Caco-2 (cell line): ENCODE measurements around the gene MLEC. TPM values are rescaled to one million over a fixed set of nuclear protein-coding genes. Genes with fewer than 3 reads are reported as not detected.
"Not testable (repeated sequence)": the region's sequence is repeated elsewhere in the genome, so short reads cannot be mapped to it uniquely, and the experiment has no call there.

ENCODE experiments used
- BruUV-seq: library from RNA; stranded (reverse); fragments of 400-500 nt; replicated peaks from 2 replicates; lab custom pipeline; 2021; lab: Mats Ljungman, UMichigan
- CTCF ChIA-PET: fragments of 300-600 bp; sonication (Branson Sonifier 250); formaldehyde crosslinking; loops from one replicate; lab custom pipeline; 2022; ENCODE audit warnings: antibody characterized with exemption; lab: Charles Lee
- POLR2A ChIA-PET: fragments of 300-600 bp; sonication (Branson Sonifier 250); formaldehyde crosslinking; loops from one replicate; lab custom pipeline; 2022; ENCODE audit warnings: antibody characterized with exemption; lab: Charles Lee
- DNase-seq, 2 experiments: peaks; one replicate each; pipeline versions ENCODE4 v3.0.0 to v3.0.0-alpha.2; 2020 to 2022
- H3K27me3 ChIP-seq: replicated peaks from 2 replicates; pipeline ENCODE4 v1.6.0; 2011; ENCODE audit warnings: low read length; ENCODE audit not compliant: control insufficient read depth, insufficient read depth
- H3K36me3 ChIP-seq: 2 replicates; pipeline ENCODE4 v1.5.1; 2011; ENCODE audit warnings: low read length; ENCODE audit not compliant: control insufficient read depth, insufficient read depth
- H3K4me1 ChIP-seq: fragments of 250-450 bp; sonication (Bioruptor Pico); 2 replicates; pipeline ENCODE4 v1.5.1; 2020; ENCODE audit warnings: mild to moderate bottlenecking
- H3K4me3 ChIP-seq: 2 replicates; pipeline ENCODE4 v1.5.1; 2011; ENCODE audit warnings: low read depth, mild to moderate bottlenecking, control low read depth, low read length
- H3K9me3 ChIP-seq: fragments of 250-450 bp; sonication (Bioruptor Pico); 2 replicates; pipeline ENCODE4 v1.5.1; 2020; ENCODE audit warnings: mild to moderate bottlenecking, moderate library complexity
- H3K27ac Mint-ChIP-seq: one replicate; pipeline ENCODE4 v1.8.0; 2022; ENCODE audit warnings: mixed read lengths; ENCODE audit not compliant: unreplicated experiment
- H3K27me3 Mint-ChIP-seq: one replicate; pipeline ENCODE4 v1.8.0; 2022; ENCODE audit warnings: mixed read lengths; ENCODE audit not compliant: insufficient read depth, unreplicated experiment
- H3K36me3 Mint-ChIP-seq: one replicate; pipeline ENCODE4 v1.8.0; 2022; ENCODE audit warnings: mild to moderate bottlenecking, mixed read lengths; ENCODE audit not compliant: insufficient read depth, unreplicated experiment
- H3K4me1 Mint-ChIP-seq: one replicate; pipeline ENCODE4 v1.8.0; 2022; ENCODE audit warnings: low read depth, mixed read lengths; ENCODE audit not compliant: unreplicated experiment
- H3K4me3 Mint-ChIP-seq: one replicate; pipeline ENCODE4 v1.8.0; 2022; ENCODE audit warnings: mild to moderate bottlenecking, moderate library complexity, mixed read lengths; ENCODE audit not compliant: unreplicated experiment
- H3K9me3 Mint-ChIP-seq: one replicate; pipeline ENCODE4 v1.8.0; 2022; ENCODE audit warnings: mixed read lengths; ENCODE audit not compliant: unreplicated experiment
- intact Hi-C: fragments of 100-400 bp; cut with micrococcal nuclease; formaldehyde crosslinking; loops from one replicate; pipeline ENCODE4 v1.10.0; 2022; ENCODE audit not compliant: unreplicated experiment
- total RNA-seq: library from RNA; stranded (reverse); gene quantifications from 2 replicates; pipeline ENCODE4 v1.2.3, GENCODE V29; 2022
- TF ChIP-seq, protein P1 (sequence below), 2 experiments: fragments of 200-600 bp in 1 of 2; IDR thresholded peaks; 1 replicate in 1 of 2; 2 replicates in 1 of 2; pipeline versions ENCODE4 v1.5.1 to v1.8.0; 2011 to 2022; ENCODE audit warnings: antibody characterized with exemption in 1 of 2, control low read depth in 1 of 2, inconsistent platforms in 1 of 2, low read depth in 1 of 2, low read length in 1 of 2, mild to moderate bottlenecking in 1 of 2, moderate library complexity in 1 of 2; ENCODE audit not compliant: insufficient read depth in 1 of 2, severe bottlenecking in 1 of 2, unreplicated experiment in 1 of 2

MLEC gene
- total RNA-seq, 1 experiment from 2014 or later = 150 TPM

- CTCF ChIA-PET = no interaction called here
- BruUV-seq = no TSS peak
- TF ChIP-seq, protein P1, sequence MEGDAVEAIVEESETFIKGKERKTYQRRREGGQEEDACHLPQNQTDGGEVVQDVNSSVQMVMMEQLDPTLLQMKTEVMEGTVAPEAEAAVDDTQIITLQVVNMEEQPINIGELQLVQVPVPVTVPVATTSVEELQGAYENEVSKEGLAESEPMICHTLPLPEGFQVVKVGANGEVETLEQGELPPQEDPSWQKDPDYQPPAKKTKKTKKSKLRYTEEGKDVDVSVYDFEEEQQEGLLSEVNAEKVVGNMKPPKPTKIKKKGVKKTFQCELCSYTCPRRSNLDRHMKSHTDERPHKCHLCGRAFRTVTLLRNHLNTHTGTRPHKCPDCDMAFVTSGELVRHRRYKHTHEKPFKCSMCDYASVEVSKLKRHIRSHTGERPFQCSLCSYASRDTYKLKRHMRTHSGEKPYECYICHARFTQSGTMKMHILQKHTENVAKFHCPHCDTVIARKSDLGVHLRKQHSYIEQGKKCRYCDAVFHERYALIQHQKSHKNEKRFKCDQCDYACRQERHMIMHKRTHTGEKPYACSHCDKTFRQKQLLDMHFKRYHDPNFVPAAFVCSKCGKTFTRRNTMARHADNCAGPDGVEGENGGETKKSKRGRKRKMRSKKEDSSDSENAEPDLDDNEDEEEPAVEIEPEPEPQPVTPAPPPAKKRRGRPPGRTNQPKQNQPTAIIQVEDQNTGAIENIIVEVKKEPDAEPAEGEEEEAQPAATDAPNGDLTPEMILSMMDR (IDR thresholded peaks at IDR 0.05; ENCODE audit: insufficient read depth in 1 of 2, low read depth in 1 of 2, low read length in 1 of 2, severe bottlenecking in 1 of 2, unreplicated experiment in 1 of 2) = no peak
- H3K36me3 Mint-ChIP-seq = peaks cover 36% of the 10 kb centered on the region
- H3K36me3 ChIP-seq = peaks cover 4% of the 10 kb centered on the region
- peak overlapping the region; percentile 63 for H3K4me3 ChIP-seq
- peaks cover 8% of the 10 kb centered on the region for H3K4me1 Mint-ChIP-seq
- no peaks in the 10 kb centered on the region for H3K27me3 Mint-ChIP-seq
- H3K27me3 ChIP-seq = no peaks in the 10 kb centered on the region
- peak overlapping the region; percentile 26 for H3K27ac Mint-ChIP-seq
- no peaks in the 10 kb centered on the region for H3K9me3 Mint-ChIP-seq
- H3K9me3 ChIP-seq = no peaks in the 10 kb centered on the region
- H3K4me3 Mint-ChIP-seq = peak overlapping the region; percentile 72
- intact Hi-C loops = loop anchor here (5.0 kb wide), 1 partner anchor 144 kb away; the partner anchor contains the start of gene POP5
- H3K4me1 ChIP-seq = no peaks in the 10 kb centered on the region
- DNase-seq = no peak
- POLR2A ChIA-PET = no interaction called here
Measured at GRCh38 chr12:120726510-120726793, 39.5 kb downstream of the MLEC start.

DNA sequence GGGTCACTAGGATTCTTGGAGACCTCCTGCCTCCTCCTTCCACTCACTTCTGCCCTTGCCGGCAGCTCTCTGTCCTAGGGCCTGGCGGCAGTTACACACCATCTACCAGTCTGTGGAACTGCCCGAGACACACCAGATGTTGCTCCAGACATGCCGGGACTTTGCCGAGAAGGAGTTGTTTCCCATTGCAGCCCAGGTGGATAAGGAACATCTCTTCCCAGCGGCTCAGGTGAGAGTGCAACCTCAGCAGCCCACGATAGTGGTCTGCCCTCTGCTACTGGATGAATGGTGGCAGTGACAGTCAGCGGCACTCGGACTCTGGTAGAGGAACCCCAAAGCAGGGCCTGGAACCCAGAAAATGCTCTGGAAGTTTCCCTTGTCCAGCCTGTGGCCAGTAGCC lies 40.0 kb downstream of the MLEC start:
- POLR2A ChIA-PET = no interaction called here
- intact Hi-C loops = loop anchor here (5.0 kb wide), 1 partner anchor 145 kb away; the partner anchor contains the start of gene POP5
- H3K36me3 ChIP-seq = peaks cover 3% of the 10 kb centered on the region
- no peak overlapping the region for H3K4me3 ChIP-seq
- H3K9me3 ChIP-seq = no peaks in the 10 kb centered on the region
- Mint-ChIP-seq H3K4me1 (peaks cover 8% of the 10 kb centered on the region), H3K27me3 (no peaks in the 10 kb centered on the region), H3K27ac (no peak overlapping the region), H3K36me3 (peaks cover 35% of the 10 kb centered on the region), H3K9me3 (no peaks in the 10 kb centered on the region), H3K4me3 (no peak overlapping the region)
- H3K27me3 ChIP-seq = no peaks in the 10 kb centered on the region
- TF ChIP-seq, protein P1 (IDR thresholded peaks at IDR 0.05; ENCODE audit: insufficient read depth in 1 of 2, low read depth in 1 of 2, low read length in 1 of 2, severe bottlenecking in 1 of 2, unreplicated experiment in 1 of 2) = no peak
- BruUV-seq = no TSS peak
- CTCF ChIA-PET = no interaction called here
- DNase-seq = no peak
- no peaks in the 10 kb centered on the region for H3K4me1 ChIP-seq

- H3K27me3 ChIP-seq, H3K4me3 Mint-ChIP-seq, H3K4me1 Mint-ChIP-seq, CTCF ChIA-PET, H3K36me3 ChIP-seq, H3K9me3 ChIP-seq, POLR2A ChIA-PET, H3K9me3 Mint-ChIP-seq, H3K4me1 ChIP-seq, BruUV-seq, H3K4me3 ChIP-seq, H3K27ac Mint-ChIP-seq, H3K27me3 Mint-ChIP-seq, intact Hi-C loops, DNase-seq: not testable (repeated sequence)
- peaks cover 18% of the 10 kb centered on the region for H3K36me3 Mint-ChIP-seq
Measured at GRCh38 chr12:120732198-120732597, 45.2 kb downstream of the MLEC start.

GRCh38 chr12:120733574-120733973 lies 46.6 kb downstream of the MLEC start:
- CTCF ChIA-PET = no interaction called here
- H3K4me1 ChIP-seq = no peaks in the 10 kb centered on the region
- intact Hi-C loops = no loop called here

More at GRCh38 chr12:120733574-120733973, 46.6 kb downstream of the MLEC start:
- H3K9me3 Mint-ChIP-seq = no peaks in the 10 kb centered on the region
- peaks cover 18% of the 10 kb centered on the region for H3K36me3 Mint-ChIP-seq
- BruUV-seq = no TSS peak
- Histone ChIP-seq H3K4me3 (no peak overlapping the region), H3K36me3 (no peaks in the 10 kb centered on the region; the same call in 1 of the 2 replicates), H3K9me3 (no peaks in the 10 kb centered on the region), H3K27me3 (no peaks in the 10 kb centered on the region)
- no peaks in the 10 kb centered on the region for H3K4me1 Mint-ChIP-seq
- DNase-seq = no peak
- TF ChIP-seq, protein P1 (IDR thresholded peaks at IDR 0.05; ENCODE audit: insufficient read depth in 1 of 2, low read depth in 1 of 2, low read length in 1 of 2, severe bottlenecking in 1 of 2, unreplicated experiment in 1 of 2) = no peak
- POLR2A ChIA-PET = no interaction called here
- H3K27ac Mint-ChIP-seq = no peak overlapping the region
- H3K4me3 Mint-ChIP-seq = no peak overlapping the region
- no peaks in the 10 kb centered on the region for H3K27me3 Mint-ChIP-seq
